Adrenal gland (tissue), 12 donors: Measurements from ENCODE around the gene MGME1. TPM values are rescaled to one million over a fixed set of nuclear protein-coding genes. Genes with fewer than 3 reads are reported as not detected.

Experiments
- DNase-seq, 7 donors: peaks; one replicate each; pipeline ENCODE4 v3.0.0-alpha.2; 2019 to 2020
- H3K27ac ChIP-seq, 5 donors: fragments of 200-600 bp; sonication (generic) in 4 of 5; 1 replicate in 3 of 5; 2 replicates in 2 of 5; pipeline versions ENCODE4 v1.5.1 to v1.8.0; 2016 to 2020; ENCODE audit warnings: mild to moderate bottlenecking in 1 of 5
- H3K27me3 ChIP-seq: fragments of 200-600 bp; 2 replicates; pipeline ENCODE4 v1.8.0; 2021
- H3K36me3 ChIP-seq, 2 donors: fragments of 200-600 bp; replicated peaks in 1 of 2; 1 replicate in 1 of 2; 2 replicates in 1 of 2; pipeline versions ENCODE4 v1.5.1 to v1.8.0; 2018 to 2022
- H3K4me1 ChIP-seq, 2 donors: fragments of 200-600 bp; replicated peaks in 1 of 2; 1 replicate in 1 of 2; 2 replicates in 1 of 2; pipeline versions ENCODE4 v1.5.1 to v1.8.0; 2018 to 2021
- H3K4me3 ChIP-seq, 4 donors: fragments of 200-600 bp; sonication (generic) in 3 of 4; one replicate each; pipeline ENCODE4 v1.5.1; 2016 to 2018
- H3K9me3 ChIP-seq, 3 donors: fragments of 200-600 bp; sonication (generic) in 1 of 3; replicated peaks in 1 of 3; 1 replicate in 2 of 3; 2 replicates in 1 of 3; pipeline versions ENCODE4 v1.5.1 to v1.8.0; 2016 to 2021
- POLR2A ChIP-seq, 2 donors: fragments of 450-650 bp; IDR thresholded peaks; one replicate each; pipeline ENCODE4 v1.6.1; 2017; ENCODE audit warnings: antibody characterized with exemption in 2 of 2, mild to moderate bottlenecking in 2 of 2, moderate library complexity in 1 of 2
- WGBS, 4 donors: extraction: QIAGEN DNeasy Blood & Tissue Kit in 2 of 4; methylation state at CpG; one replicate each; pipeline versions ENCODE4 v1.1.5 to v1.1.7; 2013 to 2017; 5-methylcytosine and 5-hydroxymethylcytosine counted together
- intact Hi-C, 2 donors: fragments of 100-400 bp; cut with DNase I; formaldehyde crosslinking; loops; one replicate each; pipeline versions ENCODE4 v1.14.1 to v1.15.0; 2022 to 2023
- polyA plus RNA-seq, 3 donors: library from polyadenylated mRNA; stranded (reverse); fragments of 200-250 nt in 2 of 3; fragments of 350-450 nt in 1 of 3; fragmentation: Illumina TruSeq in 1 of 3; extraction: RNeasy Lipid Tissue Mini Kit (QIAGEN cat#74804) in 1 of 3; gene quantifications; one replicate each; pipeline ENCODE4 v1.2.3, GENCODE V29; 2013 to 2014
- small RNA-seq, 2 donors: library from RNA; depleted of rRNA; stranded (forward); fragments of <200 nt; gene quantifications; one replicate each; pipeline ENCODE3, GENCODE V24; 2016
- total RNA-seq, 9 donors: library from RNA; depleted of rRNA in 4 of 9; stranded (reverse); fragments of >200 nt in 4 of 9; fragments of 120-200 nt in 1 of 9; fragmentation: NEBNext Ultra II Directional in 1 of 9; extraction: Animal tissue kit (Norgen Biotek cat#: 25700) in 1 of 9; gene quantifications; one replicate each; pipeline versions ENCODE4 v1.1.0 to v1.2.4, GENCODE V29; 2013 to 2023
- TF ChIP-seq, protein P1 (sequence below), 6 experiments: fragments of 450-650 bp in 4 of 6; fragments of 200-600 bp in 2 of 6; sonication (generic) in 1 of 6; IDR thresholded peaks; 1 replicate in 5 of 6; 2 replicates in 1 of 6; pipeline versions ENCODE4 v1.5.1 to v1.8.0; 2016 to 2021; ENCODE audit warnings: antibody characterized with exemption in 6 of 6, mild to moderate bottlenecking in 2 of 6, moderate library complexity in 1 of 6
- donor health status: healthy with polysubstance abuse.
- donor health status: Bipolar disorder and iron deficiency.
- donor health status: DM: yes; HTN: yes; CAD: no.
- donor health status: DM: no; HTN: no; CAD: no.
- donor health status: DM: no; HTN: no; CAD: no.
- donor health status: DM: yes; HTN: yes; CAD: no.

The MGME1 gene
- total and polyA plus RNA-seq, 12 donors = 11.0 to 30.0 (median 20.5) TPM

GRCh38 chr20:18039063-18039462 is 70.2 kb downstream of the MGME1 start:
- intact Hi-C loops = no loop called here
- WGBS, 4 donors = 77 to 84% (median 81%) methylated on average over 5 of the region's 5 CpGs
- no peak for TF ChIP-seq POLR2A (IDR thresholded peaks at IDR 0.05)
- TF ChIP-seq, protein P1, sequence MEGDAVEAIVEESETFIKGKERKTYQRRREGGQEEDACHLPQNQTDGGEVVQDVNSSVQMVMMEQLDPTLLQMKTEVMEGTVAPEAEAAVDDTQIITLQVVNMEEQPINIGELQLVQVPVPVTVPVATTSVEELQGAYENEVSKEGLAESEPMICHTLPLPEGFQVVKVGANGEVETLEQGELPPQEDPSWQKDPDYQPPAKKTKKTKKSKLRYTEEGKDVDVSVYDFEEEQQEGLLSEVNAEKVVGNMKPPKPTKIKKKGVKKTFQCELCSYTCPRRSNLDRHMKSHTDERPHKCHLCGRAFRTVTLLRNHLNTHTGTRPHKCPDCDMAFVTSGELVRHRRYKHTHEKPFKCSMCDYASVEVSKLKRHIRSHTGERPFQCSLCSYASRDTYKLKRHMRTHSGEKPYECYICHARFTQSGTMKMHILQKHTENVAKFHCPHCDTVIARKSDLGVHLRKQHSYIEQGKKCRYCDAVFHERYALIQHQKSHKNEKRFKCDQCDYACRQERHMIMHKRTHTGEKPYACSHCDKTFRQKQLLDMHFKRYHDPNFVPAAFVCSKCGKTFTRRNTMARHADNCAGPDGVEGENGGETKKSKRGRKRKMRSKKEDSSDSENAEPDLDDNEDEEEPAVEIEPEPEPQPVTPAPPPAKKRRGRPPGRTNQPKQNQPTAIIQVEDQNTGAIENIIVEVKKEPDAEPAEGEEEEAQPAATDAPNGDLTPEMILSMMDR (IDR thresholded peaks at IDR 0.05) = no peak
- H3K4me3 ChIP-seq = no peak overlapping the region
- no peaks in the 10 kb centered on the region for H3K4me1 ChIP-seq
- no peak overlapping the region for H3K27ac ChIP-seq
- no peaks in the 10 kb centered on the region for H3K27me3 ChIP-seq
- H3K36me3 ChIP-seq = no peaks in the 10 kb centered on the region
- no peaks in the 10 kb centered on the region for H3K9me3 ChIP-seq
- DNase-seq = no peak

Small RNA genes within 50 kb of the gene (small RNA-seq; reads per million reads assigned to genes)
- 287 to 495 reads per million in 2 donors for gene SNORD17

Other genes with a start within 250 kb of the MGME1 start
- gene SNX5, start 224 bp upstream of the MGME1 start, total RNA-seq = 100 to 1,000 TPM; 103 to 201 (median 121) TPM
- gene SNX5, start 224 bp upstream of the MGME1 start, polyA plus RNA-seq = 100 to 1,000 TPM; 144 to 162 (median 160) TPM
- not detected for gene OVOL2, start 88.9 kb downstream of the MGME1 start, total RNA-seq
- gene OVOL2, start 88.9 kb downstream of the MGME1 start, polyA plus RNA-seq = not detected
- gene KAT14, start 168.8 kb downstream of the MGME1 start, total RNA-seq = 10 to 100 TPM; 13.2 to 29.2 (median 16.2) TPM
- 10 to 100 TPM in 1 of 3 donors, 1 to 10 TPM in 2; 5.7 to 24.0 (median 8.8) TPM for gene KAT14, start 168.8 kb downstream of the MGME1 start, polyA plus RNA-seq
- 10 to 100 TPM in 8 of 9 donors, 1 to 10 TPM in 1; 4.5 to 45.4 (median 18.7) TPM for gene PET117, start 168.8 kb downstream of the MGME1 start, total RNA-seq
- 10 to 100 TPM; 11.8 to 28.2 (median 12.1) TPM for gene PET117, start 168.8 kb downstream of the MGME1 start, polyA plus RNA-seq